Right atrium auricular region (tissue), 2 donors: Measurements from ENCODE around the gene GTF2IRD1. TPM values are rescaled to one million over a fixed set of nuclear protein-coding genes. Genes with fewer than 3 reads are reported as not detected.

ENCODE experiments used
- DNase-seq: peaks from one replicate; pipeline ENCODE4 v3.0.0-alpha.2; 2019; ENCODE audit warnings: low spot score
- H3K27ac ChIP-seq, 2 donors: fragments of 200-600 bp; sonication (generic); 1 replicate in 1 of 2; 2 replicates in 1 of 2; pipeline ENCODE4 v1.5.1; 2016 to 2019
- H3K27me3 ChIP-seq, 2 donors: fragments of 200-600 bp; sonication (generic); one replicate each; pipeline versions ENCODE4 v1.5.1 to v1.6.0; 2017 to 2019
- H3K36me3 ChIP-seq: fragments of 200-600 bp; sonication (generic); one replicate; pipeline ENCODE4 v1.5.1; 2016
- H3K4me1 ChIP-seq, 2 donors: fragments of 200-600 bp; sonication (generic); one replicate each; pipeline versions ENCODE4 v1.5.1 to v1.6.0; 2017 to 2019
- H3K4me3 ChIP-seq, 2 donors: fragments of 200-600 bp; sonication (generic); 1 replicate in 1 of 2; 2 replicates in 1 of 2; pipeline ENCODE4 v1.5.1; 2017 to 2019; ENCODE audit warnings: mild to moderate bottlenecking in 1 of 2, moderate library complexity in 1 of 2
- H3K9me3 ChIP-seq, 2 donors: fragments of 200-600 bp; sonication (generic); one replicate each; pipeline ENCODE4 v1.5.1; 2019
- total RNA-seq, 2 donors: library from RNA; depleted of rRNA; stranded (reverse); fragments of >200 nt; gene quantifications; one replicate each; pipeline ENCODE4 v1.1.0, GENCODE V29; 2016
- TF ChIP-seq, protein P1 (sequence below), 2 donors: fragments of 200-600 bp; sonication (generic); IDR thresholded peaks; one replicate each; pipeline ENCODE4 v1.5.1; 2019; ENCODE audit warnings: antibody characterized with exemption in 2 of 2

The GTF2IRD1 gene
- total RNA-seq, 2 donors from 2014 or later: 15.6 to 16.5 TPM

DNA sequence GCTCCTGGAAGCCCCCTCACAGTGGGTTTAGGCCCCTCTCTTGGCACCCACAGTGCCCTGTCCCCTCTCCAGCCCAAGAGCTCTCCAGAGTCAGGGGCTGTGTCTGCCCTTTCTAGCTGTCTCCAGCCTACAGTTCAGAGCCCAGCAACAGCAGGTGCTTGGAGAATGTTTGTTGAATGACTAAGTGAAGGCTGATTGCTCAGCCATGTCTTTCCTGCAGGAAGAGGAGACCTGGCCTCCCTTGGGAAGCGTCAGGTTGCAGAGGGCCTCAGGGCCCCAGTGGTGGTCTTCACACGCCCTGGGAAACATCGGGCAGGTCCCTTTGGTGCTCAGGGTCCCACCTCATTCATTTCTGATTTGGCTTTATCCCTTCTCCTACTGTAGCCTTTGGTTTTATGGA lies 62.5 kb downstream of the GTF2IRD1 start:
- peaks cover 42% of the 10 kb centered on the region for H3K36me3 ChIP-seq
- TF ChIP-seq, protein P1, sequence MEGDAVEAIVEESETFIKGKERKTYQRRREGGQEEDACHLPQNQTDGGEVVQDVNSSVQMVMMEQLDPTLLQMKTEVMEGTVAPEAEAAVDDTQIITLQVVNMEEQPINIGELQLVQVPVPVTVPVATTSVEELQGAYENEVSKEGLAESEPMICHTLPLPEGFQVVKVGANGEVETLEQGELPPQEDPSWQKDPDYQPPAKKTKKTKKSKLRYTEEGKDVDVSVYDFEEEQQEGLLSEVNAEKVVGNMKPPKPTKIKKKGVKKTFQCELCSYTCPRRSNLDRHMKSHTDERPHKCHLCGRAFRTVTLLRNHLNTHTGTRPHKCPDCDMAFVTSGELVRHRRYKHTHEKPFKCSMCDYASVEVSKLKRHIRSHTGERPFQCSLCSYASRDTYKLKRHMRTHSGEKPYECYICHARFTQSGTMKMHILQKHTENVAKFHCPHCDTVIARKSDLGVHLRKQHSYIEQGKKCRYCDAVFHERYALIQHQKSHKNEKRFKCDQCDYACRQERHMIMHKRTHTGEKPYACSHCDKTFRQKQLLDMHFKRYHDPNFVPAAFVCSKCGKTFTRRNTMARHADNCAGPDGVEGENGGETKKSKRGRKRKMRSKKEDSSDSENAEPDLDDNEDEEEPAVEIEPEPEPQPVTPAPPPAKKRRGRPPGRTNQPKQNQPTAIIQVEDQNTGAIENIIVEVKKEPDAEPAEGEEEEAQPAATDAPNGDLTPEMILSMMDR (IDR thresholded peaks at IDR 0.05): no peak
- H3K27ac ChIP-seq: peak overlapping the region; percentile 79 to 89
- no peak overlapping the region for H3K4me3 ChIP-seq
- no peaks in the 10 kb centered on the region for H3K9me3 ChIP-seq
- no peaks in the 10 kb centered on the region for H3K27me3 ChIP-seq
- H3K4me1 ChIP-seq: peaks cover 0 to 22% of the 10 kb centered on the region in 2 donors
- no peak for DNase-seq

DNA sequence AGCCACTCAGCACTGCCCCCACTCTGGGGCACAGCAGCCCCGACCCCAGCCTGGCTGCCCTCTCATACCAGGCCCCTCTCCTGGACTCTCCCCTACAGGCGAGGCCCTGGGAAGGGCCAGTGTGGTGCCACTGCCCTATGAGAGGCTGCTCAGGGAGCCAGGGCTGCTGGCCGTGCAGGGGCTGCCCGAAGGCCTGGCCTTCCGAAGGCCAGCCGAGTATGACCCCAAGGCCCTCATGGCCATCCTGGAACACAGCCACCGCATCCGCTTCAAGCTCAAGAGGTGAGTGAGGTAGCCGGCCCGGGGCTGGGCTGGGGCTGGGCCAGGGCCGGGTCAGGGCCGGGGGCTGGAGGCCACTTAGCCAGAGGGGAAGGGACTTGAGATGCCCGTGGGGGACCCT lies 64.3 kb downstream of the GTF2IRD1 start:
- H3K4me1 ChIP-seq: peaks cover 0 to 22% of the 10 kb centered on the region in 2 donors
- H3K9me3 ChIP-seq: peaks cover 0 to 6% of the 10 kb centered on the region in 2 donors
- H3K27me3 ChIP-seq: no peaks in the 10 kb centered on the region
- H3K36me3 ChIP-seq: peaks cover 51% of the 10 kb centered on the region
- TF ChIP-seq, protein P1 (IDR thresholded peaks at IDR 0.05): no peak
- no peak overlapping the region for H3K4me3 ChIP-seq
- no peak overlapping the region for H3K27ac ChIP-seq
- DNase-seq: no peak

DNA sequence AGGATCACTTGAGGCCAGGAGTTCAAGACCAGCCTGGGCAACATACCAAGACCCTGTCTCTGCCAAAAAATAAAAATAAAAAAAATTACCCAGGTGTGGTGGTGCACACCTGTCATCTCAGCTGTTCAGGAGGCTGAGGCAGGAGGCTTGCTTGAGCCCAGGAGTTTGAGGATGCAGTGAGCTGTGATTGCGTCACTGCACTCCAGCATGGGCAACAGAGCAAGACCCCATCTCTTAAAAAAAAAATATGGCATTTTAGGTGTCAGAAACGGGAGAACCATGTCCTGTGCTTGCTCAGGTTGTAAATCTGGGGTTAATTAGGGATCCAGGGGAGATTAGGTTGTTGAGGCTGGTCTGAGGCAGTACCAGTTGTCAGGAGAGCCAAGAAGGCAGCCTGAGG lies 64.9 kb downstream of the GTF2IRD1 start:
- H3K9me3 ChIP-seq: peaks cover 0 to 6% of the 10 kb centered on the region in 2 donors
- TF ChIP-seq, protein P1 (IDR thresholded peaks at IDR 0.05): no peak
- no peak for DNase-seq
- no peak overlapping the region for H3K4me3 ChIP-seq
- H3K36me3 ChIP-seq: peaks cover 52% of the 10 kb centered on the region
- peaks cover 0 to 19% of the 10 kb centered on the region in 2 donors for H3K4me1 ChIP-seq
- no peaks in the 10 kb centered on the region for H3K27me3 ChIP-seq
- H3K27ac ChIP-seq: no peak overlapping the region

DNA sequence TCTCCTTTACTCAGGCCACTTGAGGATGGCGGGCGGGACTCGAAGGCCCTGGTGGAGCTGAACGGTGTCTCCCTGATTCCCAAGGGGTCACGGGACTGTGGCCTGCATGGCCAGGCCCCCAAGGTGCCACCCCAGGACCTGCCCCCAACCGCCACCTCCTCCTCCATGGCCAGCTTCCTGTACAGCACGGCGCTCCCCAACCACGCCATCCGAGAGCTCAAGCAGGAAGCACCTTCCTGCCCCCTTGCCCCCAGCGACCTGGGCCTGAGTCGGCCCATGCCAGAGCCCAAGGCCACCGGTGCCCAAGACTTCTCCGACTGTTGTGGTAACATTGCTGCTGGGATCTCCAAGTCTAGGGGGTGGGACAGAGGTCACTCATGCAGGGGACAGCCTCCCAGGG lies 65.7 kb downstream of the GTF2IRD1 start:
- H3K4me3 ChIP-seq: no peak overlapping the region
- no peaks in the 10 kb centered on the region for H3K27me3 ChIP-seq
- H3K9me3 ChIP-seq: peaks cover 0 to 6% of the 10 kb centered on the region in 2 donors
- H3K4me1 ChIP-seq: peaks cover 0 to 14% of the 10 kb centered on the region in 2 donors
- no peak for DNase-seq
- H3K36me3 ChIP-seq: peaks cover 59% of the 10 kb centered on the region
- H3K27ac ChIP-seq: no peak overlapping the region
- TF ChIP-seq, protein P1 (IDR thresholded peaks at IDR 0.05): no peak

DNA sequence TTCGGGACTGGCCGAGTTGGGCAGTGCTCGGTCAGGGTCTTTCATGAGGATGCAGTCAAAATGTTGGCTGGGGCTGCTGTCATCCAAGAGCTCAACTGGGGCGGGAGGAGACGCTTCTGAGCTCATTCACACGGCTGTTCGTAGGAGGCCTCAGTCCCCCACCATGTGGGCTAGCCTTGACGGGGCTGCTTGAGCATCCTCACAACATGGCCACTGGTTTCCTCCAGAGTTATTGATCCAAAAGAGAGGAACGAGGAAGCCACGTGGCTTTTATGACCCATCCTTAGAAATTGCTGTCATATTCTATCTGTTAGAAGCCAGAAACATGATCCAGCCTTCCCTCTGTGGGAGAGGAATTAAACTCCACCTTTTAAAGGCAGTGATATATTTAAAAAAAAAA lies 68.1 kb downstream of the GTF2IRD1 start:
- H3K4me1 ChIP-seq: no peaks in the 10 kb centered on the region
- no peak overlapping the region for H3K4me3 ChIP-seq
- H3K9me3 ChIP-seq: peaks cover 0 to 6% of the 10 kb centered on the region in 2 donors
- H3K27ac ChIP-seq: no peak overlapping the region
- no peaks in the 10 kb centered on the region for H3K27me3 ChIP-seq
- peaks cover 57% of the 10 kb centered on the region for H3K36me3 ChIP-seq
- TF ChIP-seq, protein P1 (IDR thresholded peaks at IDR 0.05): no peak
- DNase-seq: no peak

DNA sequence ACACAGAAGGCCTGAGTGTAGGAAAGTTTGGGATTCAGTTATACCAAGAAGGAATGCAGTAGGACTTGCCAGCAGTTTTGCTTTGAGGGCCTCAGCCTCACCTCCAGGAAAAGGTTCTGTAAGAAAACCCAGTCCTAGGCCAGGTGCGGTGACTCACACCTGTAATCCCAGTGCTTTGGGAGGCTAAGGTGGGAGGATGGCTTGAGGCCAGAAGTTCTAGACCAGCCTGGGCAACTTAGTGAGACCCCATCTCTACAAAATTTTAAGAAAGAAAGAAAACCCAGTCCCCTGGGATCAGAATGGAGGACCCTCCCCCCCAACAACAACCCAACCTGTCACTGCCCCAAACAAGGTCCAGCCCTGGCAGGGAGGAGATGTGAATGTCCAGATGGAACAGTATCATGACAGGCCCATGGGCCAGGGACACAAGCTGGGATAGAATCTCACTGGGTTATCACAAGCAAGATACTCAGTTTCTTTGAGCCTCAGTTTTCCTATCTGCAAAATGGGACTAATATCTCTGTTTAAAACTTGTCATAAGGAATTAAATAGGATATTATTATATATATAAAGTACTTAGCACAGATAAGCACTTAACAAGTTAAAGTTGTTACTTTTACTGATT lies 68.7 kb downstream of the GTF2IRD1 start:
- no peak overlapping the region for H3K27ac ChIP-seq
- peaks cover 0 to 6% of the 10 kb centered on the region in 2 donors for H3K9me3 ChIP-seq
- H3K27me3 ChIP-seq: no peaks in the 10 kb centered on the region
- TF ChIP-seq, protein P1 (IDR thresholded peaks at IDR 0.05): no peak
- no peak for DNase-seq
- H3K36me3 ChIP-seq: peaks cover 57% of the 10 kb centered on the region
- no peak overlapping the region for H3K4me3 ChIP-seq
- H3K4me1 ChIP-seq: no peaks in the 10 kb centered on the region
